GM19025 (cell line): ENCODE data around the gene EMC9.

ENCODE experiments used
- ATAC-seq: cut with Tn5 transposase; IDR thresholded peaks from one replicate; pipeline ENCODE4 v1.9.1; 2021; ENCODE audit warnings: mild to moderate bottlenecking, low read depth, moderate library complexity; ENCODE audit not compliant: unreplicated experiment

Gene EMC9

GRCh38 chr14:24133735-24134134 lies 7.7 kb downstream of the EMC9 start:
- no peak for ATAC-seq

- ATAC-seq = no peak
These were observed 8.4 kb downstream of the EMC9 start for GRCh38 chr14:24132976-24133375.

- no peak for ATAC-seq
These were observed 9.2 kb downstream of the EMC9 start for GRCh38 chr14:24132061-24132685.

GRCh38 chr14:24131549-24131966 lies 9.8 kb downstream of the EMC9 start:
- no peak for ATAC-seq

GRCh38 chr14:24130717-24131548 lies 10.5 kb downstream of the EMC9 start:
- ATAC-seq = no peak

GRCh38 chr14:24130380-24130716 lies 11.0 kb downstream of the EMC9 start, which contains the start of gene FITM1:
TSS of gene FITM1 (plus strand) at chr14:24130659. CDS start at chr14:24131564, 905 bp downstream.
- no peak for ATAC-seq

GRCh38 chr14:24129410-24129998 lies 11.9 kb downstream of the EMC9 start:
- no peak for ATAC-seq

- ATAC-seq = no peak
These were observed 13.7 kb downstream of the EMC9 start for GRCh38 chr14:24127673-24128072.

GRCh38 chr14:24126939-24127338 lies 14.5 kb downstream of the EMC9 start:
- no peak for ATAC-seq

- peak; percentile 77 for ATAC-seq
These were observed 17.7 kb downstream of the EMC9 start for GRCh38 chr14:24123424-24124417.

- ATAC-seq = no peak
These were observed 18.5 kb downstream of the EMC9 start for GRCh38 chr14:24122898-24123297.

GRCh38 chr14:24122416-24122815 lies 19.0 kb downstream of the EMC9 start:
- ATAC-seq = no peak

GRCh38 chr14:24121210-24121609 lies 20.2 kb downstream of the EMC9 start:
- no peak for ATAC-seq

GRCh38 chr14:24119691-24120090 lies 21.7 kb downstream of the EMC9 start:
- ATAC-seq = no peak

- no peak for ATAC-seq
These were observed 24.2 kb downstream of the EMC9 start for GRCh38 chr14:24117179-24117578.

- ATAC-seq = no peak
These were observed 25.1 kb downstream of the EMC9 start for GRCh38 chr14:24116128-24116814.

GRCh38 chr14:24115422-24116127 lies 25.8 kb downstream of the EMC9 start:
- no peak for ATAC-seq

GRCh38 chr14:24114532-24115421 lies 26.6 kb downstream of the EMC9 start, which contains the start of the genes DCAF11 and NRL:
TSS of gene DCAF11 (plus strand) at chr14:24114777. CDS start at chr14:24115595, 818 bp downstream.
TSS of gene NRL (minus strand) at chr14:24114949. CDS start at chr14:24082848, 32,101 bp downstream.
- peak; percentile 77 for ATAC-seq
